Measurements from ENCODE around the gene TSPAN33.
"Not testable (repeated sequence)": the region's sequence is repeated elsewhere in the genome, so short reads cannot be mapped to it uniquely, and the experiment has no call there.

The TSPAN33 gene, protein sequence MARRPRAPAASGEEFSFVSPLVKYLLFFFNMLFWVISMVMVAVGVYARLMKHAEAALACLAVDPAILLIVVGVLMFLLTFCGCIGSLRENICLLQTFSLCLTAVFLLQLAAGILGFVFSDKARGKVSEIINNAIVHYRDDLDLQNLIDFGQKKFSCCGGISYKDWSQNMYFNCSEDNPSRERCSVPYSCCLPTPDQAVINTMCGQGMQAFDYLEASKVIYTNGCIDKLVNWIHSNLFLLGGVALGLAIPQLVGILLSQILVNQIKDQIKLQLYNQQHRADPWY

GRCh38 chr7:129144095-129144833 lies at the start of gene TSPAN33:
Gene TSPAN33 (plus strand): TSS chr7:129144707. CDS start chr7:129144981, 274 bp downstream.
- DNase-seq (ENCODE audit: low spot score): peak; percentile 88
- FAIRE-seq: no peak

- DNase-seq (ENCODE audit: low spot score) (no peak), FAIRE-seq (no peak)
Measured at GRCh38 chr7:129095258-129095657, 49.2 kb upstream of the TSPAN33 start.

DNA sequence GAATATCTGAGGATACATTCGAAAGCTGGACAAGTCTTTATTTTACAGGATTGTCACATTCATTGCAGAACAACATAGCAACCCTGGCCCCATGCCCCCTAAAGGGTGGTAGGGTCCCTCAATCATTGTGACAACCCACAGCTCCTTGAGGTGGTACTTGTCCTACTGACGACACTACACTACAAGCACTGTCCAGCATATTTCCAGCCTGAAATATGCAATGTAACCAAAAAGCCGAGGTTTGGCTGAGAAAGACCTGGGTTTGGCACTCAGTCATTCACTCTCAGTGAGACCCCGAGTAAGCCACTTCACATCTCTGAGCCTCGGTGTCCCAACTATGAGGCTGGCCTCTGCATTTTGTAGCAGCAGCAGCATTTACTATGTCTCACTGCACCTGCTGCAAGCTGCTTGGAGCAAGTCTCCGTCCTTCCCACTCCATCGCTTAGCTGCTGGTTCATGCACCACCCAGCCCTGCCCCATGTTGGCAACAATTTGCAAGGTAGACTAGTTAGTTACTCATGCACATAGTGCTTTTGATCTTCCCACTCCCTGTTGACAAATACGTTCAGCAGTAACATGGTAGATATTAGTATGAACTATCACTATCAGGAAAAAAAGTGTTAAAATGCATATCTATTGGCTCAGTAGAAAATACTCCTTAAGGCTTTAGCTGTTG lies 46.0 kb upstream of the TSPAN33 start:
- FAIRE-seq (no peak), DNase-seq (ENCODE audit: low spot score) (no peak)

DNA sequence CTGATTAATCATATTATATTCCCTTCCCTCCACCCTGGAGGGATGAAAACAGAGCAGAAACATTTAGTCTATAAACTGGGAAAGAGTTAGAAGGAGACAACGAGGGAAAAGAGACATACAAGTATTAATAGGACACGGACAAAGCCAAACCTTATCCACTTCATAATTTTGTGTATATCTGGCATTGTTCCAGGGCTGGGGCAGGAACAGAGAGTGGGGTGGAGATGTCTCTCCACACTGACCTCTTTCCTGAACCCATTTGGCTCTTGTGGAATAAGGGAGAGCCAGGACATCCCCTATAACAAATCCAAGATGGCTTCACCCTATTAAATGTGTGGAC lies 43.7 kb upstream of the TSPAN33 start:
- no peak for FAIRE-seq

GRCh38 chr7:129101746-129102145 lies 42.8 kb upstream of the TSPAN33 start:
- no peak for FAIRE-seq
- no peak for DNase-seq (ENCODE audit: low spot score)

More for the DNA sequence above, 43.7 kb upstream of the TSPAN33 start:
- DNase-seq (ENCODE audit: low spot score): no peak

- DNase-seq (ENCODE audit: low spot score): no peak
- no peak for FAIRE-seq
Measured at GRCh38 chr7:129103561-129104324, 40.8 kb upstream of the TSPAN33 start.

DNA sequence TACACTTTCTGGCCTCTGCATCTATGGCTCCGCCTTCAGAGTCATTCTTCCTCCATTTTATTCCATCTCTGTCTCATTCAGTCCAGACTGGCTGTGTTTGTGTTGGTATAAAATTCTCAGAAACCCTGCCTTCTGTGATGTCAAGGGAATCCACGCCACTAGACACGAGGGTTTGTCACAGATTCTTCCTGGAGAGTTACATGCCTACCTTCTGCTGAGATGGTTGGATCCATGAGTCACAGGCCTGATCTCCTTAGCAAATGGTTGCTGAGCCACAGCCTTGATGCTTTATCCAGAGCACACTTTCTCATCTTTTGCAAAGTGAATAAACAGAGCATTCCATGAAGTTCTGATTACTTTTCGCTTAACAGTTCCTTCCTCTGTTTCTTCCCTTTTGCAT lies 35.9 kb upstream of the TSPAN33 start:
- FAIRE-seq (no peak), DNase-seq (ENCODE audit: low spot score) (no peak)

DNA sequence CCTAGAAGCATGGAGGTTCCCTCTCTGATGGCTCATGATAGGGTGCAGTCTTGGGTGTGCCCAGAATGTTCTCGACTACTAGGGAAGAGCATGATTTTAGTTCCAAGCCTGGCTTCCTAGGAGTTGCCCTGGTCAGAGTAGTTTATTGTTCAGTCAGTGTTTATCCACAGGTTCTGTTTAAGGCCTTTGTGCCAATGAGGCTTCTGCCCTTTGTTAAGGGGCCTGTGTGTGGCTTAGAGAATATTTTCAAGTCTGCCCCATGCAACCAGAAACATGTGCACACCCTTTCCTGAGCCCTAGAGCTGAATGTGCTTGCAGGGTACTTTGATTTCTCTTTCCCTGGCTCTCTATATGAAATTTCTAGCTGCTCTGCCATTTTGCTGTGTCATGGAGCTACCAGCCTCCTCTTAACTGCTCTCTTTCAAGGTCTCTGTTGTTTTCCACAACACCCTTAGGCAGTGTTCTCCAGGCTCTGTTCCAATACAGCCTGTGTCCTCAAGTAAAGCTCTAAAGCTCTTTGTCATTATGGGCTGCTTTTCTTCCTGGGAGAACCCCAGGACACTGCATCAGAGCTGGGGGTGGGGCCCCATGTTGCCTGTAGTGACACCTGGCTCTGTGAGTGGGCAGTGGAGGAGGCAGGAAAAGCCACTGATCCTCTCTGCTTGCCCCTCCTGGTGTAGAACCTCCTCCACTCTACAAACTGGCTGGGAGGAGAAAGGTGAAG lies 34.1 kb upstream of the TSPAN33 start:
- FAIRE-seq: no peak
- no peak for DNase-seq (ENCODE audit: low spot score)

DNA sequence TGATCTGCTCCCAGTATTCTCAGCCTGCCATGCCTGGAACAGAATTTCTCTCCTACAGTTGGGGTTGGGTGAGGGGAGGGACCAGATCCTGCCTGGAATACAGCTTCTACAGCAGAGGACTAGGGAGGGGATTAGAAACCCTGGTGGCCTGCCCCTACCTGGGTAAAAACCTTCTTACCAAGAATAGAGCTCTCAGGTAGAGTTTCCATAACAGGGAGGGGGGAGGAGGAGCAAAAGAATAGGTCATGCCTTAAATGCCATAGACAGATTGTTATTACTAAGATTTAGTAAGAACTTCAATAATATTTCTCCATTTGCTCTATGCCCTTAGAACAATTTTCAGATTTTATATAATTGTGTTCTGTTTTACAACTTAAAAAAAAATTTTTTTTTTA lies 33.5 kb upstream of the TSPAN33 start:
- DNase-seq (ENCODE audit: low spot score) (no peak), FAIRE-seq (no peak)

GRCh38 chr7:129115676-129116075 lies 28.8 kb upstream of the TSPAN33 start:
- DNase-seq (ENCODE audit: low spot score) (no peak), FAIRE-seq (no peak)

DNA sequence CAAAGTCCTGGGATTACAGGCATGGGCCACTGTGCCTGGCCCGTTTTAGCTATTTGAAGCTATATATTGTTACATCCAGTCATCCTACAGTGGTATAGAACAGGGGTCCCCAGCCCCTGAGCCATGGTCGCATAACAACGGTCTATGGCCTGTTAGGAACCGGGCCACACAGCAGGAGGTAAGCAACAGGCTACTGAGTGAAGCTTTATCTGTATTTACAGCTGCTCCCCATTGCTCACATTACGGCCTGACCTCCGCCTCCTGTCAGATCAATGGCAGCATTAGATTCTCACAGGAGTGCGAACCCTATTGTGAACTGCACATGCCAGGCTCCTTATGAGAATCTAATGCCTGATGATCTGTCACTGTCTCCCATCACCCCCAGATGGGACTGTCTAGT lies 26.3 kb upstream of the TSPAN33 start:
- no peak for DNase-seq (ENCODE audit: low spot score)
- FAIRE-seq: no peak

GRCh38 chr7:129118976-129119375 lies 25.5 kb upstream of the TSPAN33 start:
- no peak for DNase-seq (ENCODE audit: low spot score)

GRCh38 chr7:129121501-129122077 lies 22.9 kb upstream of the TSPAN33 start:
- not testable (repeated sequence) for DNase-seq (ENCODE audit: low spot score); FAIRE-seq

More at GRCh38 chr7:129118976-129119375, 25.5 kb upstream of the TSPAN33 start:
- no peak for FAIRE-seq

GRCh38 chr7:129122078-129122750 lies 22.3 kb upstream of the TSPAN33 start:
- no peak for FAIRE-seq
- DNase-seq (ENCODE audit: low spot score): no peak

DNA sequence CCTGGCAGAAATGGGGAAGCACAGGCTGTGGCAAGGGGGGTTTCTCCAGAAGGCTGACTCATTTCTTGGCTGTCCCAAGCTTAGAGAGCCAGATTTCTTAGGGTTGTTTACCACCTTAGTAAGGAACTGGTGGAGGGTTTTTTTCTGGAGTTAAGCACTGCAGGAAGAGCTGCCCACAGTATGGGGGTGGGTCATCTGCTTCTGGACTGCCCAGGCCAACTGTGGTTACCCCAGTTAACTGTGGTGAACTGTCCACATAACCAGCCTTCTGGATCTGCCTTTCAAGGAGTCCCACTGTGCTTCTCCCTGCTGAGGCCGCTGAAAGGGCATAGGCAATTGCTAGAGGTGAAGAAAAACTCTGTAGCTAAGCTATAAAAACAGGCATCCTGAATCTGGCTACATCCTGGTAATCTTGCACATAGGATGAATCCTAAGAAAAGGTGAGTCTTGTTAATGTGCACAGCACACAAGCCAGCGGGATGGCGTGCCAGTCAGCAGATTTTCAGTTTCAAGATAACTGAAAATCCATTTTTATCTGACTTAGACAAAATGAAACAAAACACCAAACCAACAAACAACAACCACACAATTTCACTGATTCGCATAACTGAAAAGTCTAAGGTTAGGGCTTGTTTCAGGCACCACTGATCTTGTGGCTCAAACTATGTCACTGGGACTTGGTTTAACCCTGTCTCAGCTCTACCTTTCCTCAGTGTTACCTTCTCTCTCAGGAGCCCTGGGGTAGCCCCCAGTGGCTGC lies 21.6 kb upstream of the TSPAN33 start:
- no peak for FAIRE-seq
- no peak for DNase-seq (ENCODE audit: low spot score)

GRCh38 chr7:129123510-129123857 lies 21.0 kb upstream of the TSPAN33 start:
- DNase-seq (ENCODE audit: low spot score) (no peak), FAIRE-seq (no peak)

DNA sequence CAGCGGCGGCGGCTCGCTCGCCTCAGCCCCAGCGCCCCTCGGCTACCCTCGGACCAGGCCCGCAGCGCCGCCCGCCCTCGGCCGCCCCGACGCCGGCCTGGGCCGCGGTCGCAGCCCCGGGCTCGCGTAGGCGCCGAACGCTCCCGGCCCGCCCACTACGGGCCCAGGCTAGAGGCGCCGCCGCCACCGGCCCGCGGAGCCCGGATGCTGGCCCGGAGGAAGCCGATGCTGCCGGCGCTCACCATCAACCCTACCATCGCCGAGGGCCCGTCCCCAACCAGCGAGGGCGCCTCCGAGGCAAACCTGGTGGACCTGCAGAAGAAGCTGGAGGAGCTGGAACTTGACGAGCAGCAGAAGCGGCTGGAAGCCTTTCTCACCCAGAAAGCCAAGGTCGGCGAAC lies 18.2 kb upstream of the TSPAN33 start:
- DNase-seq (ENCODE audit: low spot score) (no peak), FAIRE-seq (no peak)

- FAIRE-seq (no peak), DNase-seq (ENCODE audit: low spot score) (no peak)
Measured at GRCh38 chr7:129127154-129127553, 17.4 kb upstream of the TSPAN33 start.

GRCh38 chr7:129127601-129128000 lies 16.9 kb upstream of the TSPAN33 start:
- DNase-seq (ENCODE audit: low spot score): no peak
- no peak for FAIRE-seq
